Measurements from ENCODE around the gene HCFC1.

The HCFC1 gene

DNA sequence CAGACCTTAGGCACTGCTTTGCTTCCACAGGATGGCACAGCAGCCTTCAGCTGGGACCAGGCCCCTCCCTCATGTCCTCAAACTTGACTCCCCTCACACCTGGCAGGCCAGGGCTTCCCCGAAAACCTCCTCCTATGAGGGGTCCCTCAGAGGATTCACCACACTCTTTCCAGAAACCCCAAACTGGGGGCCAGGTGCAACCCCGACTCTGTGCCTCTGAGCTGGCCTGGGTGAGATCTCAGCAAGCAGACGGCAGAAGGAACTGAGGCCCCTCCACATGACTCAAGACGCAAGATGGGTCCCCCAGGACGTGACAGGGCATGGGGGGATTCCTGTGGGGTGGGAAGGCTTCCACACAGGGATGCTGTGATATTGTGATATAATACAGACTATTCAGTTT lies 6.2 kb downstream of the HCFC1 start:
- no peak for TF ChIP-seq CTCF (IDR thresholded peaks at IDR 0.05; ENCODE audit: low read depth, low read length, missing control alignments)
- H3K4me3 ChIP-seq (replicated peaks; ENCODE audit: low read depth, low read length) = no peak overlapping the region
- DNase-seq (ENCODE audit: extremely low read depth, low read depth) = no peak

GRCh38 chrX:153964105-153964504 lies 7.5 kb downstream of the HCFC1 start:
- no peak for DNase-seq (ENCODE audit: extremely low read depth, low read depth)
- no peak overlapping the region for H3K4me3 ChIP-seq (replicated peaks; ENCODE audit: low read depth, low read length)
- no peak for TF ChIP-seq CTCF (IDR thresholded peaks at IDR 0.05; ENCODE audit: low read depth, low read length, missing control alignments)

GRCh38 chrX:153963546-153963945 lies 8.1 kb downstream of the HCFC1 start:
- DNase-seq (ENCODE audit: extremely low read depth, low read depth) = no peak
- TF ChIP-seq CTCF (IDR thresholded peaks at IDR 0.05; ENCODE audit: low read depth, low read length, missing control alignments) = no peak

DNA sequence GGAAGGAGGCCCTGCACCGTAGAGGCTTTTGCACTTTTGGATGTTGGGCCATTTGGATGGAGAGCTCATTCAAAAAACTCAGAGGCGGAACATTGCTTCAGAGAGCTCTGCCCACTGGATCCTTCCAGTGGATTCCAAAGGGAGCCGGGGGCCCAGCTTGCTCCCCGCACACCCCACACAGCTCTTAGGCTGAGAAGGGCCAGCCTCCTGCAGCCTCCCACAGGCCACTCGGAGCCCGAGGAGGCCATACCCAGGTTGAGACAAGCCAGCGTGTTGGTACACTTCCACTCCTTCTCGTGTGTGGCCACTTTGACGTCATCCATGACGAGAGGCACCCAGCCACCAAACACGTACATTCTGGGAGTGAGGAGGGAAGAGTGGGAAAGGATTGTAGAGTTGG lies 10.3 kb downstream of the HCFC1 start:
- DNase-seq (ENCODE audit: extremely low read depth, low read depth) = no peak
- no peak overlapping the region for H3K4me3 ChIP-seq (replicated peaks; ENCODE audit: low read depth, low read length)
- no peak for TF ChIP-seq CTCF (IDR thresholded peaks at IDR 0.05; ENCODE audit: low read depth, low read length, missing control alignments)

More at GRCh38 chrX:153963546-153963945, 8.1 kb downstream of the HCFC1 start:
- no peak overlapping the region for H3K4me3 ChIP-seq (replicated peaks; ENCODE audit: low read depth, low read length)

DNA sequence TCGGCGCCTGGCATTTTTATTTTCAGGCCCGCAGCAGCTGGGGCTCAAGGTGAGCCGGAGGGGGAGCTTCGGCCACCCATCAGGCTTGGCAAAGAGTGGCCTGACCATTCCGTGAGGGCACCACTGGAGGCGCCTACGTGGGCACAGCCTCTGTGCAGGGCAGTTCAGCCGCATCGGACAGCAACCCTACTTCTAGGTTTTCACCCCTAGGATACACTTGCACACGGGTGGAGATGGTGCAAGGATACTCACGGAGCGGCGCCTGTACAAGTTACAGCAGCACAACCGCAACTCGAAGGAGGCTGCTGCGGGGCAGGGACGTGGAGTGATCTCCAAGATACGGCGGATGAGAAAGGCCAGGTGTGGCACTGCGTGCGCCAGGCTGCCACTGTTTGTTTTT lies 10.8 kb downstream of the HCFC1 start:
- TF ChIP-seq CTCF (IDR thresholded peaks at IDR 0.05; ENCODE audit: low read depth, low read length, missing control alignments) = no peak
- no peak for DNase-seq (ENCODE audit: extremely low read depth, low read depth)
- H3K4me3 ChIP-seq (replicated peaks; ENCODE audit: low read depth, low read length) = no peak overlapping the region

DNA sequence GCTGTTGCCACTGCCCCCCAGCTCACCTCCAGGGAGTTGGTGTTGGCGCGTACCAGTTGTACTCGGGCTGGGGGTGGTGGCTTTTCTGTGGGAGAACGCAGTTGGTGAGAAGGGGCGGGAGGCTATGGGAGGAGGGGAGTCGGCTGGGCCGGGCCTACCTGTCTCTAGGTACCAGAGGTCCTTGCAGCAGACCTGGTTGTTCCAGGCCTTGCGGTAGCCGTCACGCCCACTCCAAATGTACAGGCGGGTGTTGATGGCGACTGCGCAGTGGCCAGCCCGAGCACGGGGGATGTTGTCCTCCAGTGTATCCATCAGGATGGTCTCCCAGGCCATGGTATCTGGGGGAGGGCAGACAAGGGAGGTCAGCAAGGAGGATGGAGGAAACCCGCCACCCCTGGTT lies 11.5 kb downstream of the HCFC1 start:
- H3K4me3 ChIP-seq (replicated peaks; ENCODE audit: low read depth, low read length) = no peak overlapping the region
- no peak for DNase-seq (ENCODE audit: extremely low read depth, low read depth)
- TF ChIP-seq CTCF (IDR thresholded peaks at IDR 0.05; ENCODE audit: low read depth, low read length, missing control alignments) = no peak

GRCh38 chrX:153959649-153960048 lies 12.0 kb downstream of the HCFC1 start:
- no peak for DNase-seq (ENCODE audit: extremely low read depth, low read depth)
- no peak overlapping the region for H3K4me3 ChIP-seq (replicated peaks; ENCODE audit: low read depth, low read length)
- no peak for TF ChIP-seq CTCF (IDR thresholded peaks at IDR 0.05; ENCODE audit: low read depth, low read length, missing control alignments)
